Activated CD8-positive, alpha-beta T cell treated with anti-CD3 and anti-CD28 coated beads for 36 hours (primary cell): ENCODE data around the gene SH2D2A. TPM values are rescaled to one million over a fixed set of nuclear protein-coding genes. Genes with fewer than 3 reads are reported as not detected.

Experiments used
- ATAC-seq: fragments of 200-7000 bp; cut with Tn5 transposase; one replicate; pipeline ENCODE4 v1.10.0; 2021; ENCODE audit warnings: mild to moderate bottlenecking, moderate library complexity
- CTCF ChIA-PET: fragments of 350-600 bp; sonication (Branson Sonifier 250); formaldehyde crosslinking; loops from one replicate; lab custom pipeline; 2021; ENCODE audit warnings: antibody characterized with exemption; lab: Charles Lee
- POLR2A ChIA-PET: fragments of 350-600 bp; sonication (Branson Sonifier 250); formaldehyde crosslinking; loops from one replicate; lab custom pipeline; 2021; ENCODE audit warnings: antibody characterized with exemption; lab: Charles Lee
- DNase-seq: peaks from one replicate; pipeline ENCODE4 v3.0.0-alpha.2; 2020
- H3K27ac Mint-ChIP-seq: one replicate; pipeline ENCODE4 v1.8.0; 2021; ENCODE audit warnings: mild to moderate bottlenecking, mixed read lengths
- H3K27me3 Mint-ChIP-seq: one replicate; pipeline ENCODE4 v1.8.0; 2021; ENCODE audit warnings: mixed read lengths
- H3K36me3 Mint-ChIP-seq: one replicate; pipeline ENCODE4 v1.8.0; 2021; ENCODE audit warnings: low read depth, mixed read lengths
- H3K4me1 Mint-ChIP-seq: one replicate; pipeline ENCODE4 v1.8.0; 2021; ENCODE audit warnings: low read depth, mixed read lengths
- H3K4me3 Mint-ChIP-seq: one replicate; pipeline ENCODE4 v1.8.0; 2021; ENCODE audit warnings: mild to moderate bottlenecking, moderate library complexity, mixed read lengths
- H3K9me3 Mint-ChIP-seq: one replicate; pipeline ENCODE4 v1.8.0; 2021; ENCODE audit warnings: mixed read lengths
- CTCF ChIP-seq: fragments of 200-600 bp; IDR thresholded peaks from one replicate; pipeline ENCODE4 v1.8.0; 2022; ENCODE audit warnings: antibody characterized with exemption, mild to moderate bottlenecking
- intact Hi-C: fragments of 100-400 bp; cut with micrococcal nuclease; formaldehyde crosslinking; loops from one replicate; pipeline ENCODE4 v1.10.0; 2022
- total RNA-seq, 2 experiments: library from RNA; stranded (reverse); gene quantifications; one replicate each; pipeline ENCODE4 v1.2.3, GENCODE V29; 2021

The SH2D2A gene
- total RNA-seq, 2 experiments from 2014 or later: 297 to 315 TPM

- no peaks in the 10 kb centered on the region for H3K27me3 Mint-ChIP-seq
- CTCF ChIA-PET: interaction anchor here (0.7 to 12.8 kb wide), 4 partner anchors 13 to 120 kb away, joined by 3 to 121 read pairs (median 4); partner anchors contain the start of genes INSRR and NTRK1
Observed at GRCh38 chr1:156809711-156810366, 6.8 kb downstream of the SH2D2A start.

GRCh38 chr1:156809281-156809680, 7.4 kb downstream of the SH2D2A start:
- peak overlapping the region; percentile 84 for H3K27ac Mint-ChIP-seq
- H3K4me1 Mint-ChIP-seq: peaks cover 60% of the 10 kb centered on the region
- POLR2A ChIA-PET: interaction anchor here (0.8 to 5.6 kb wide), 7 partner anchors 8 to 164 kb away, joined by 3 to 28 read pairs (median 4); partner anchors contain the start of gene SH2D2A
- intact Hi-C loops: no loop called here
- H3K27me3 Mint-ChIP-seq: no peaks in the 10 kb centered on the region
- no peak overlapping the region for H3K4me3 Mint-ChIP-seq
- TF ChIP-seq CTCF: no peak
- ATAC-seq (no peak), DNase-seq (no peak)
- no peaks in the 10 kb centered on the region for H3K9me3 Mint-ChIP-seq
- H3K36me3 Mint-ChIP-seq: peaks cover 86% of the 10 kb centered on the region
- CTCF ChIA-PET: interaction anchor here (1.4 to 12.8 kb wide), 2 partner anchors 51 to 119 kb away, joined by 4 to 121 read pairs; partner anchors contain the start of genes INSRR and NTRK1

More at GRCh38 chr1:156809711-156810366, 6.8 kb downstream of the SH2D2A start:
- peaks cover 64% of the 10 kb centered on the region for H3K4me1 Mint-ChIP-seq
- POLR2A ChIA-PET: interaction anchor here (0.6 to 5.6 kb wide), 7 partner anchors 7 to 148 kb away, joined by 3 to 28 read pairs (median 3); partner anchors contain the start of gene SH2D2A
- intact Hi-C loops: loop anchor here (5.0 kb wide), 1 partner anchor 83 kb away; the partner anchor contains the start of genes ISG20L2 and METTL25B
- no peak overlapping the region for H3K4me3 Mint-ChIP-seq
- H3K36me3 Mint-ChIP-seq: peaks cover 92% of the 10 kb centered on the region
- no peaks in the 10 kb centered on the region for H3K9me3 Mint-ChIP-seq
- peak overlapping the region; percentile 70 for H3K27ac Mint-ChIP-seq
- DNase-seq (no peak), ATAC-seq (no peak)
- TF ChIP-seq CTCF: no peak

- no peak overlapping the region for H3K4me3 Mint-ChIP-seq
- H3K27ac Mint-ChIP-seq: peak overlapping the region; percentile 84
- H3K36me3 Mint-ChIP-seq: peaks cover 77% of the 10 kb centered on the region
- ChIA-PET POLR2A (interaction anchor here (0.5 to 5.6 kb wide), 19 partner anchors 8 to 317 kb away, joined by 3 to 28 read pairs (median 3); partner anchors contain the start of gene SH2D2A), CTCF (interaction anchor here (1.1 to 12.8 kb wide), 9 partner anchors 10 to 120 kb away, joined by 4 to 121 read pairs (median 5); partner anchors contain the start of genes INSRR and NTRK1)
- TF ChIP-seq CTCF: no peak
- DNase-seq (no peak), ATAC-seq (no peak)
- H3K4me1 Mint-ChIP-seq: peaks cover 59% of the 10 kb centered on the region
- intact Hi-C loops: no loop called here
- no peaks in the 10 kb centered on the region for H3K9me3 Mint-ChIP-seq
- H3K27me3 Mint-ChIP-seq: no peaks in the 10 kb centered on the region
Observed at GRCh38 chr1:156808186-156809030, 8.2 kb downstream of the SH2D2A start.

- TF ChIP-seq CTCF: no peak
- H3K36me3 Mint-ChIP-seq: peaks cover 69% of the 10 kb centered on the region
- no peaks in the 10 kb centered on the region for H3K9me3 Mint-ChIP-seq
- DNase-seq (peak; percentile 77), ATAC-seq (peak; percentile 68)
- no peaks in the 10 kb centered on the region for H3K27me3 Mint-ChIP-seq
- intact Hi-C loops: no loop called here
- H3K4me3 Mint-ChIP-seq: no peak overlapping the region
- POLR2A ChIA-PET: interaction anchor here (0.5 to 5.6 kb wide), 16 partner anchors 9 to 316 kb away, joined by 3 to 28 read pairs (median 4); partner anchors contain the start of gene SH2D2A
- peaks cover 52% of the 10 kb centered on the region for H3K4me1 Mint-ChIP-seq
- peak overlapping the region; percentile 84 for H3K27ac Mint-ChIP-seq
- CTCF ChIA-PET: interaction anchor here (1.1 to 12.8 kb wide), 10 partner anchors 10 to 120 kb away, joined by 3 to 121 read pairs (median 5); partner anchors contain the start of genes INSRR and NTRK1
Observed at GRCh38 chr1:156807627-156808026, 9.0 kb downstream of the SH2D2A start.
